Uterus (tissue), 2 donors: ENCODE data around the gene CREB3L1.

Source experiments
- POLR2A ChIP-seq, 2 donors: fragments of 450-650 bp; IDR thresholded peaks; one replicate each; pipeline ENCODE4 v1.6.1; 2016; ENCODE audit warnings: antibody characterized with exemption in 2 of 2, mild to moderate bottlenecking in 1 of 2, moderate library complexity in 1 of 2
- TF ChIP-seq, protein P1 (sequence below), 4 experiments: fragments of 200-600 bp in 2 of 4; fragments of 450-650 bp in 2 of 4; sonication (generic) in 2 of 4; IDR thresholded peaks; one replicate each; pipeline ENCODE4 v1.5.1; 2016 to 2019; ENCODE audit warnings: antibody characterized with exemption in 4 of 4, mild to moderate bottlenecking in 2 of 4, moderate library complexity in 1 of 4

DNA sequence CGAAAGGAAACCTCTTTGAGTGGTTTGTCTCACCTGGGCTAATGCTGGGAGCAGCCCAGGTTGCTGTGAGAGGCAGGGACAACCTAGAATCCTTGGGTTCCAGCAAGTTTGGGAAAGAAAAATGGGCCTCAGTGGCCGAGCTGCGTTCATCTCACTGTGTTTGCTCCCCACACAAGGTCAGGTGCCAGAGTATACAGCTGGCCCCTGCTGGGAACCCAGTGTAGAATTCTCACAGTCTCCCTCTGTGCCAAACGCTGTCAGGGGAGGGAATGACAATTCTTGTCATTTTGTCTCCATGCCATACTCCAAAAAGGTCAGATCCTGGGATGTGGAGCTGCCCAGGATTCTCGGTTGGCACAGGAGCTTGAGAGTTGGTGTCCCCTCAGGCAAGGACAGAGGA lies 74.1 kb downstream of the CREB3L1 start:
- TF ChIP-seq, protein P1, sequence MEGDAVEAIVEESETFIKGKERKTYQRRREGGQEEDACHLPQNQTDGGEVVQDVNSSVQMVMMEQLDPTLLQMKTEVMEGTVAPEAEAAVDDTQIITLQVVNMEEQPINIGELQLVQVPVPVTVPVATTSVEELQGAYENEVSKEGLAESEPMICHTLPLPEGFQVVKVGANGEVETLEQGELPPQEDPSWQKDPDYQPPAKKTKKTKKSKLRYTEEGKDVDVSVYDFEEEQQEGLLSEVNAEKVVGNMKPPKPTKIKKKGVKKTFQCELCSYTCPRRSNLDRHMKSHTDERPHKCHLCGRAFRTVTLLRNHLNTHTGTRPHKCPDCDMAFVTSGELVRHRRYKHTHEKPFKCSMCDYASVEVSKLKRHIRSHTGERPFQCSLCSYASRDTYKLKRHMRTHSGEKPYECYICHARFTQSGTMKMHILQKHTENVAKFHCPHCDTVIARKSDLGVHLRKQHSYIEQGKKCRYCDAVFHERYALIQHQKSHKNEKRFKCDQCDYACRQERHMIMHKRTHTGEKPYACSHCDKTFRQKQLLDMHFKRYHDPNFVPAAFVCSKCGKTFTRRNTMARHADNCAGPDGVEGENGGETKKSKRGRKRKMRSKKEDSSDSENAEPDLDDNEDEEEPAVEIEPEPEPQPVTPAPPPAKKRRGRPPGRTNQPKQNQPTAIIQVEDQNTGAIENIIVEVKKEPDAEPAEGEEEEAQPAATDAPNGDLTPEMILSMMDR (IDR thresholded peaks at IDR 0.05), result no peak
- no peak for TF ChIP-seq POLR2A (IDR thresholded peaks at IDR 0.05)
